PC-3 (cell line): Measurements from ENCODE around the gene MTRFR. TPM values are rescaled to one million over a fixed set of nuclear protein-coding genes. Genes with fewer than 3 reads are reported as not detected.

Experiments used
- ATAC-seq: fragments of 200-7000 bp; cut with Tn5 transposase; 2 replicates; pipeline ENCODE4 v1.9.1; 2020; ENCODE audit warnings: mild to moderate bottlenecking, moderate library complexity
- BruUV-seq: library from RNA; stranded (reverse); fragments of 400-500 nt; replicated peaks from 2 replicates; lab custom pipeline; 2021; lab: Mats Ljungman, UMichigan
- CTCF ChIA-PET: fragments of 300-600 bp; sonication (Branson Sonifier 250); formaldehyde crosslinking; loops from one replicate; lab custom pipeline; 2022; ENCODE audit warnings: antibody characterized with exemption; lab: Charles Lee
- POLR2A ChIA-PET: fragments of 300-600 bp; sonication (Branson Sonifier 250); formaldehyde crosslinking; loops from one replicate; lab custom pipeline; 2022; ENCODE audit warnings: antibody characterized with exemption; ENCODE audit not compliant: unreplicated experiment; lab: Charles Lee
- DNase-seq: peaks from one replicate; pipeline ENCODE4 v3.0.0-alpha.2; 2015
- H2AFZ ChIP-seq: fragments of 300-600 bp; sonication (generic); 2 replicates; pipeline ENCODE4 v1.6.0; 2016; ENCODE audit warnings: antibody characterized with exemption, low read length
- H3F3A ChIP-seq: fragments of 300-600 bp; sonication (generic); one replicate; pipeline ENCODE4 v1.6.0; 2017; ENCODE audit warnings: antibody characterized with exemption, low read length, control low read depth, mild to moderate bottlenecking; ENCODE audit not compliant: unreplicated experiment
- H3K27ac ChIP-seq: fragments of 300-600 bp; sonication (generic); 2 replicates; pipeline ENCODE4 v1.5.1; 2016; ENCODE audit warnings: mild to moderate bottlenecking, low read length
- H3K27me3 ChIP-seq: fragments of 300-600 bp; sonication (generic); 2 replicates; pipeline ENCODE4 v1.6.1; 2016; ENCODE audit warnings: low read length, mixed read lengths
- H3K36me3 ChIP-seq: fragments of 300-600 bp; sonication (generic); 2 replicates; pipeline ENCODE4 v1.6.1; 2016; ENCODE audit warnings: low read depth, mixed run types, low read length, mixed read lengths
- H3K4me1 ChIP-seq: fragments of 300-600 bp; sonication (generic); 2 replicates; pipeline ENCODE4 v1.5.1; 2016; ENCODE audit warnings: low read length; ENCODE audit not compliant: insufficient read depth
- H3K4me2 ChIP-seq: fragments of 300-600 bp; sonication (generic); 2 replicates; pipeline ENCODE4 v1.6.0; 2016; ENCODE audit warnings: low read length
- H3K4me3 ChIP-seq: fragments of 300-600 bp; sonication (generic); 2 replicates; pipeline ENCODE4 v1.5.1; 2016; ENCODE audit warnings: mild to moderate bottlenecking, low read length, mixed read lengths
- H3K79me2 ChIP-seq: fragments of 300-600 bp; sonication (generic); 2 replicates; pipeline ENCODE4 v1.6.1; 2017; ENCODE audit warnings: low read length, mixed read lengths
- H3K9ac ChIP-seq: fragments of 300-600 bp; sonication (generic); 2 replicates; pipeline ENCODE4 v1.6.0; 2016; ENCODE audit warnings: mild to moderate bottlenecking, low read length
- H3K9me2 ChIP-seq: fragments of 300-600 bp; sonication (generic); replicated peaks from 2 replicates; pipeline ENCODE4 v1.6.1; 2016; ENCODE audit warnings: mixed run types, low read length, mixed read lengths
- H3K9me3 ChIP-seq: fragments of 300-600 bp; sonication (generic); 2 replicates; pipeline ENCODE4 v1.6.1; 2016; ENCODE audit warnings: low read length, mixed read lengths
- H4K20me1 ChIP-seq: fragments of 300-600 bp; sonication (generic); 2 replicates; pipeline ENCODE4 v1.6.1; 2016; ENCODE audit warnings: low read length, mixed read lengths
- EZH2 ChIP-seq: fragments of 300-600 bp; sonication (generic); IDR thresholded peaks from one replicate; pipeline ENCODE4 v1.6.1; 2017; ENCODE audit warnings: antibody characterized with exemption, mild to moderate bottlenecking, low read length; ENCODE audit not compliant: unreplicated experiment
- EZH2phosphoT487 ChIP-seq: fragments of 300-600 bp; sonication (generic); IDR thresholded peaks from 2 replicates; pipeline ENCODE4 v1.6.1; 2018; ENCODE audit warnings: mild to moderate bottlenecking, antibody characterized with exemption, low read length, borderline replicate concordance
- intact Hi-C: fragments of 100-400 bp; cut with micrococcal nuclease; formaldehyde crosslinking; loops from 2 replicates; pipeline ENCODE4 v1.9.0; 2023
- total RNA-seq: library from RNA; depleted of rRNA; stranded (reverse); fragments of >200 nt; gene quantifications from 2 replicates; pipeline ENCODE4 v1.2.3, GENCODE V29; 2014
- TF ChIP-seq, protein P1 (sequence below): fragments of 300-600 bp; sonication (generic); conservative IDR thresholded peaks from 2 replicates; pipeline ENCODE4 v1.5.1; 2017; ENCODE audit warnings: antibody characterized with exemption, low read depth, mild to moderate bottlenecking, low read length

The MTRFR gene
- total RNA-seq, 1 experiment from 2014 or later: 23.2 TPM

DNA sequence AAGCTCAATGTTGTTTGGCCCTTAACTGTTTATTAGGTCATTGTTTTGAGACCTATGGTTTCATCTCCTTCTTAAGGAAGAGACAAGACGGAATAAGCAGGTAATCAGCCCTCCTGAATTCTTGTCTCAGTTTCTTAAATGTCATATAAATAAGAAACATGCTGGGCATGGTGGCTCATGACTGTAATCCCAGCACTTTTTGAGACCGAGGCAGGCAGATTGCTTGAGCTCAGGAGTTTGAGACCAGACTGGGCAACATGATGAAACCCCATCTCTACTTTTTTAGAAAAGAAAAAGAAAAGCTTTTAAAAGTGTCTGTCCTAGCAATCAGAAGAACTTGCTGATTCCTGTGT is 5.1 kb downstream of the MTRFR start:
- H3K4me3 ChIP-seq: no peak overlapping the region
- ChIA-PET POLR2A (interaction anchor here (0.6 to 0.7 kb wide), 6 partner anchors 21 to 357 kb away, joined by 3 to 4 read pairs (median 4); no protein-coding TSS in a partner anchor), CTCF (interaction anchor here (0.5 to 1.7 kb wide), 17 partner anchors 9 to 291 kb away, joined by 3 to 19 read pairs (median 5); partner anchors contain the start of gene OGFOD2)
- no peaks in the 10 kb centered on the region for H3K9me2 ChIP-seq
- H3K9me3 ChIP-seq: no peaks in the 10 kb centered on the region
- no peak overlapping the region for H3K4me2 ChIP-seq
- intact Hi-C loops: loop anchor here (1.0 kb wide), 1 partner anchor 195 kb away; no protein-coding TSS in a partner anchor
- no peak overlapping the region for H2AFZ ChIP-seq
- peaks cover 5% of the 10 kb centered on the region; the same call in 1 of the 2 replicates for H3K36me3 ChIP-seq
- no peak for DNase-seq
- BruUV-seq: no TSS peak
- no peaks in the 10 kb centered on the region for H3K27me3 ChIP-seq
- no peak overlapping the region for H3K9ac ChIP-seq
- H4K20me1 ChIP-seq: no peaks in the 10 kb centered on the region
- no peaks in the 10 kb centered on the region for H3F3A ChIP-seq
- TF ChIP-seq, protein P1, sequence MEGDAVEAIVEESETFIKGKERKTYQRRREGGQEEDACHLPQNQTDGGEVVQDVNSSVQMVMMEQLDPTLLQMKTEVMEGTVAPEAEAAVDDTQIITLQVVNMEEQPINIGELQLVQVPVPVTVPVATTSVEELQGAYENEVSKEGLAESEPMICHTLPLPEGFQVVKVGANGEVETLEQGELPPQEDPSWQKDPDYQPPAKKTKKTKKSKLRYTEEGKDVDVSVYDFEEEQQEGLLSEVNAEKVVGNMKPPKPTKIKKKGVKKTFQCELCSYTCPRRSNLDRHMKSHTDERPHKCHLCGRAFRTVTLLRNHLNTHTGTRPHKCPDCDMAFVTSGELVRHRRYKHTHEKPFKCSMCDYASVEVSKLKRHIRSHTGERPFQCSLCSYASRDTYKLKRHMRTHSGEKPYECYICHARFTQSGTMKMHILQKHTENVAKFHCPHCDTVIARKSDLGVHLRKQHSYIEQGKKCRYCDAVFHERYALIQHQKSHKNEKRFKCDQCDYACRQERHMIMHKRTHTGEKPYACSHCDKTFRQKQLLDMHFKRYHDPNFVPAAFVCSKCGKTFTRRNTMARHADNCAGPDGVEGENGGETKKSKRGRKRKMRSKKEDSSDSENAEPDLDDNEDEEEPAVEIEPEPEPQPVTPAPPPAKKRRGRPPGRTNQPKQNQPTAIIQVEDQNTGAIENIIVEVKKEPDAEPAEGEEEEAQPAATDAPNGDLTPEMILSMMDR: no peak
- no peak for TF ChIP-seq EZH2phosphoT487
- no peak for TF ChIP-seq EZH2
- H3K4me1 ChIP-seq: peaks cover 7% of the 10 kb centered on the region; the same call in 1 of the 2 replicates
- ATAC-seq: no peak
- H3K79me2 ChIP-seq: peaks cover 52% of the 10 kb centered on the region
- H3K27ac ChIP-seq: no peak overlapping the region

DNA sequence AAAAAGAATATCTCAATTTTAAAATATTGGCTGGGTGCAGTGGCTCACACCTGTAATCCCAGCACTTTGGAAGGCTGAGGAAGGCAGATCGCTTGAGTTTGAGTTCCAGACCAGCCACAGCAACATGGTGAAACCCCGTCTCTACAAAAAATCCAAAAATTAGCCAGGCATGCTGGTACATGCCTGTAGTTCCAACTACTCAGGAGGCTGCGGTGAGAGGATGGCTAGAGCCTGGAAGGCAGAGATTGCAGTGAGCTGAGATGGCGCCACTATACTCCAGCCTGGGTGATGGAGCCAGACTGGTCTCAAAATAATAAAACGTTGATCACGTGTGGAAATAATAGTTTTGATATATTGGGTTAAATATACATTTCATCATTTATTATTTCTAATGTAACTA is 5.7 kb downstream of the MTRFR start:
- Histone ChIP-seq H3K36me3 (peaks cover 5% of the 10 kb centered on the region; the same call in 1 of the 2 replicates), H3F3A (no peaks in the 10 kb centered on the region), H3K9ac (no peak overlapping the region), H2AFZ (no peak overlapping the region), H3K4me2 (no peak overlapping the region), H3K27me3 (no peaks in the 10 kb centered on the region), H3K27ac (no peak overlapping the region), H3K9me2 (no peaks in the 10 kb centered on the region), H3K9me3 (no peaks in the 10 kb centered on the region), H3K4me1 (peaks cover 7% of the 10 kb centered on the region; the same call in 1 of the 2 replicates), H3K79me2 (peaks cover 49% of the 10 kb centered on the region), H4K20me1 (no peaks in the 10 kb centered on the region), H3K4me3 (no peak overlapping the region)
- ATAC-seq (no peak), DNase-seq (no peak)
- no peak for TF ChIP-seq EZH2phosphoT487
- TF ChIP-seq, protein P1: no peak
- no peak for TF ChIP-seq EZH2
- no TSS peak for BruUV-seq
- POLR2A ChIA-PET: no interaction called here
- intact Hi-C loops: loop anchor here (1.0 kb wide), 1 partner anchor 196 kb away; no protein-coding TSS in a partner anchor
- CTCF ChIA-PET: interaction anchor here (0.6 to 1.7 kb wide), 4 partner anchors 194 to 453 kb away, joined by 3 to 19 read pairs (median 4); no protein-coding TSS in a partner anchor
